EH (cell line): ENCODE data around the gene RBMS3.

ENCODE experiments used
- DNase-seq: peaks from one replicate; pipeline ENCODE4 v3.0.0-alpha.2; 2015; ENCODE audit warnings: low read depth

The RBMS3 gene

GRCh38 chr3:29280404-29281093 is at the start of gene RBMS3:
Gene RBMS3, plus strand, starts transcription at chr3:29281071.
- DNase-seq: peak; percentile 97

GRCh38 chr3:29233126-29233525 is 47.7 kb upstream of the RBMS3 start:
- peak; percentile 90 for DNase-seq

- DNase-seq: no peak
Measured at GRCh38 chr3:29236146-29236840, 44.6 kb upstream of the RBMS3 start.

DNA sequence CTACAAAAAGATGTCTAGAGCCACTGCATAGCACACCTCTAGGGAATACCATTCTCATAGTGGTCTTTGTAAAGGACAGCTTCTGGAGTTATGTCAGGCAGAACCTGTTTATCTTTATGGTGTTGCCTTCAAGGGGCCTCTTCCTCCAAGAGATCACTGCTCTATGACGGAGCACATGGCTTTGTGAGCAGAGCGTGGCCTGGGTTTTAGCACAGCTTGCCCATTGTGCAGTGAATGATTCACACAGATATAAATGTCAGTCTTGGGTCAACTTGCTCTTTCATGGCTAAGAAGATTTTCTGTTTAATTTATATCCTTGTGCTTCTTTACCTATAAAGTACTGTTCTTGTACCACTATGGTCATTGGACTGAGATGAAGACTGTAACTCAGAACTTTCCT is 41.5 kb upstream of the RBMS3 start:
- no peak for DNase-seq

DNA sequence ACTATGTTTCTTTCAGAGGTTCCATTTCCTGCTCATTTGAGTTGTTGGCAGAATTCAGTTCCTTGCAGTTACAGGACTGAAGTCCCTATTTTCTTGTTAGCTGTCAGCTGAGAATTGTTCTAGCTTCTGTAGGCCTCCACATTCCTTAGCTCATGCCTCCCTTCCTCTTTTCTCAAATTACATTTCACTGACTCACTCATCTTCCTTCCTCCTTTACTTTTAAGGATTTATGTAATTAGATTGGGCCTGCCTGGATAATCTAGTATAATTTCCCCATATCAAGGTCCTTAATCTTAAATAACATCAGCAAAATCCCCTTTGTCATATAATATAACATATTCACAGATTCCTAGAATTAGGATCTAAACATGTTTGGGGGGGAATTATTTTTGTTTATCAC is 40.6 kb upstream of the RBMS3 start:
- DNase-seq: peak; percentile 83

- no peak for DNase-seq
Measured at GRCh38 chr3:29240887-29241286, 40.0 kb upstream of the RBMS3 start.

DNA sequence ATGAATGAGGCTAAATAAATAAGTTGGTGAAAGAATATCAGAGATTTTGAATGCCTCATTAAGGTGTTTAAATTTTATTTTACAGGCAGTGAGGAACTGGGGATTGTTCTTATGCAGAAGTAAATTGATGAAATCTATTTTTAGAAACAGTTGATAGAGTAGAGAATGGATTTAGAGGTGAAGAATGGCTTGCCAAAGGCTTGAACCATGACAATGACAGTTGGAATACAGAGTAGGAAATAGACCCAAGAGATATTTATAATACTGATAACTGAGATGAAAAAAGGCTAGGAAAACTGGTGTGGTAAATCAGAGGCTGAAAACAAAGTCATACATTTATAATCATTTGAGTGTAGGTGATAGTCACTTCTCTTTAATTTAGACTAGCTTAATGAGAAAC is 39.0 kb upstream of the RBMS3 start:
- no peak for DNase-seq

- no peak for DNase-seq
Measured at GRCh38 chr3:29242296-29242695, 38.6 kb upstream of the RBMS3 start.

GRCh38 chr3:29245441-29245840 is 35.4 kb upstream of the RBMS3 start:
- DNase-seq: no peak

- no peak for DNase-seq
Measured at GRCh38 chr3:29247088-29247745, 33.7 kb upstream of the RBMS3 start.

GRCh38 chr3:29249829-29250345 is 31.0 kb upstream of the RBMS3 start:
- no peak for DNase-seq

DNA sequence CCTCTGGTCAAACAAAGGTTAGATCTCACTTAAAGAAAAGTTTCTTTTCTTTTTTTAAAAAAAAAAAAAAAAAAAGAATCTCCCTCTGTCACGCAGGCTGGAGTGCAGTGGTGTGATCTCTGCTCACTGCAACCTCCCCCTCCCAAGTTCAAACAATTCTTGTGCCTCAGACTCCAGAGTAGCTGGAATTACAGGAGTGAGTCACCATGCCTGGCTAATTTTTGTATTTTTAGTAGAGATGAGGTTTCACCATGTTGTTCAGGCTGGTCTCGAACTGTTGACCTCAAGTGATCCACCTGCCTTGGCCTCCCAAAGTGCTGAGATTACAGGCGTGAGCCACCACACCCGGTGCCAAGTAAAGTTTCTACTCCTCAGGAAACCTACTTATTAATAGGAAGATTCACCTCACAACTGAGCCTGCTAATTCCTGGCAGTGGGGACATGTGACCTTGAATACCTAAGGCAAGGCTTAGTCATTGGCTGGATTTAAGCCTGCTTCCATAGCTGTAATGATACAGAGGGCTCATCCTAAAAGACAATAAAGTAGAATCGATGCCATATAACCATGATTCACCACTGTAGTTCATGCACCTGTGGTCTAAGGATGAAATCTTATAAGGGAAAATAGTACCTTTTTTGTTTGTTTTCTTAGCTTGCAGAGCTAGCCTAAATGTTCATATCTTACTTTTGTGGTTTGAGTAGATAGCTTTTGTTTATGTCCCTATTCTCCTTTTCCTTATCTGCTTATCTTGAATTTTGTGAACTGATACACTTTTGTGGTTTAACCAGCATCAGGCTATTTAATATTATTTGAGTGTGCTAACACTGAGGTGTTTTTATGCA is 24.8 kb upstream of the RBMS3 start:
- DNase-seq: peak; percentile 57

DNA sequence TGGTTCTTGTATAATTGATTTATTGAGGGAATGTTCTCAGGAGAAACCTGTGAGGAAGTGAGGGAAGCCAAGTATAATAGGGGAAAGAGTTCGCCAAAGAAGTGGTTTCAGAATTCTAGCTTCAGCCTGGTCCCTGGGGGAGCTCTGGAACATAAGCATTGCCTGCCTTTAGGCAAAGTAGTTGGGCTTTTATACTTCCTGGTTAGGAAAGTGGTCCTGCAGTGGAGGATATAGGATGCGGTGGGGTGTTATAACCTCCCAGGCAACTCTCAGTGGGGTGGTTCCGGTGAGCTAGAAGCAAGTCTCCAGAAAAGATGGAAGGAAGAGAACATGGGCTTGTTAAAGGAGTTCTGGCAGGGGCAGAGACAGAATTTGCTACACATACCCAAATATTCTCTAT is 22.7 kb upstream of the RBMS3 start:
- DNase-seq: no peak

DNA sequence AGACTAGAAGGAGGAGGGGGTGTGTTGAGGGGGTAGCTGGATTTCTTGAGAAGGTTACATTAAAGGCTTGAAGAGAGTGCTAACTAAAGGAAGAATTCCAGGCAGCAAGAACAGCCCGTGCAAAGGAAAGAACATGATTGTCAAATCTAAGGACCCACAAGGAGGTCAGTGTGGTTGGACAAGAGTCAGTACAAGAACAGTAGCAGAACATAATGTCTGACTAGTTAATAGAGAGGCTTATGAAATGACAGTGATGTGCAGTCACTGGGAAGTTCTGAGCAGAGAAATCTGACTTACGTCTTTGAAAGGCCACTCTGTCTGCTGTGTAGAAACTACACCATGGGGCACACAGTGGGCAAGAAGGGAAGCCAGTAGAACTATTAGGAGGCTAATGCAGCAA is 19.8 kb upstream of the RBMS3 start:
- no peak for DNase-seq

DNA sequence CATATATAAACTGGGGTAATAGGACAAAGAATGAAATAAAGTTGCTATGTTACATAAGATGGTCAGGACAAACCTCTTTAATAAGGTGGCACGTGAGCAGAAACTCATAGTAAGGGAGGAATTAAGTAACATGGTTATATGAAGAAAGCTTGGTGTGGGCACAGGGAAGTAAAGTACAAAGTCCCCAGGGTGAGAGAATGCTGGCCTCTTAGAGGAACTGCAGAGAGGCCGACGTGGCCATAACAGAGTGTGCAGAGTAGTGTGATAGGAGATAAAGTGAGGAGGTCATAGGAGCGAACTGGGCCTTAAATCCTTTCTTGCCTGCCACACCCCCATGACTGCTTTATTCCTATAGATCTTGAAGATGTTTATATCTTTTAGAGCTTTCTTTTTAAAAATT is 17.4 kb upstream of the RBMS3 start:
- DNase-seq: no peak

GRCh38 chr3:29265509-29266072 is 15.3 kb upstream of the RBMS3 start:
- DNase-seq: peak; percentile 5

DNA sequence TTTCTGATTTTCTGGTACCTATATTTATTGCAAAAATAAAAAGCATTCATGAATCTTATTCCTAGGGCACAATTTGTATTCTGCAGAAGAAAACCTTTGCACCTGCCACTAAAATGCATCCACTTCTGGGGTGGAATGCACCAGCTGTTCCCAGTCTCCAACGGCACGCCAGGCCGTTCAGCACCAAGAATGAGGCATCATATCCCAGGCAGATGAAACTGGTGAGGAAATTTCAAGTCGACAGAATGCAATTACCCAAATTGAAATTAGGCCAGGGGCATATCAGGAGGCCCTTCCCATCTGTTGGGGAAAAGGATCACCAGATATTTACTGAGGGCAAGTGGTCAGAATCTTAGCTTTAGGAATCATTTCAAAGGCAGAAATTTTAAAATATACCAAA is 13.6 kb upstream of the RBMS3 start:
- DNase-seq: no peak

- no peak for DNase-seq
Measured at GRCh38 chr3:29268651-29269050, 12.2 kb upstream of the RBMS3 start.

DNA sequence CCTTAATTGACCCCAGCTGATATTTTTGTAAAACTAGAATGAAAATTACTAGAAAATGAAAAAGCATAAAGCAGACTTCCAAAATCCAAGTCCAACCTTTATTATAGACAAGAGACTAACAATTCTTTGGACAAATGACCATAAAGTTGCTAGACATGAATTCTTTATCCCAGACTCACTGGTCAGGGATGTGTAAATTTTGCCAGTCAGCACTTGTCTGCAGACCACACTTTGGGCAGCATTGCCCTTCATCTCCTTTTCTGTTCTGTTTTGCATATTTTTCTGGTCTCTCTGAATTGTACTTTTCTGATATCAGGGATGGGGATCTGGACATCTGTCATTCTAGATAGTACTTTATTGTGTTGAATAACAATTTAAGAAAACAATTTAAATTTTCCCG is 10.1 kb upstream of the RBMS3 start:
- no peak for DNase-seq

- DNase-seq: no peak
Measured at GRCh38 chr3:29271475-29271874, 9.4 kb upstream of the RBMS3 start.

GRCh38 chr3:29274667-29275066 is 6.2 kb upstream of the RBMS3 start:
- DNase-seq: no peak

DNA sequence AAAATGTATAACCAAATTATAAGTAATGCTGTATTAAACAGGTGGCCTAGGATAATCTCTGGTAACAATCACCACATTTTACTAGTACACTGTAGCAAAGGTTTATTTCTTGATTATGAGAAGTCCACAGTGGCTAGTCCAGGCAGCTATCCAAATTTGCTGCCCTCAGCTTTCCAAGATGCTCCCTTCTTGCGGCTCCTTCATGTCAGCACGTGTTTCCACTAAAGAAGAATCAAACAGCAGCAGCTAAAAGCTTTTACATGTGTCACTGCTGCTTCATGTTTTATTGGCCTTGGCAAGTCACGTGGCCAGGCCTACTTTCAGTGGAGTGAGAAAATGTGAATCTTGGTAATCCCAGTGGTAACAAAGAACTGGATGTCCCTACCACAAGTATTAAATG is 5.6 kb upstream of the RBMS3 start:
- peak; percentile 54 for DNase-seq
